Thyroid gland (tissue), 4 donors: Measurements from ENCODE around the gene DPP10.

Experiments used
- POLR2A ChIP-seq, 2 donors: fragments of 450-650 bp; IDR thresholded peaks; one replicate each; pipeline ENCODE4 v1.6.1; 2017; ENCODE audit warnings: antibody characterized with exemption in 2 of 2, mild to moderate bottlenecking in 2 of 2, moderate library complexity in 1 of 2
- TF ChIP-seq, protein P1 (sequence below), 6 experiments: fragments of 200-600 bp in 3 of 6; fragments of 450-650 bp in 3 of 6; sonication (generic) in 3 of 6; IDR thresholded peaks; one replicate each; pipeline ENCODE4 v1.5.1; 2016 to 2019; ENCODE audit warnings: antibody characterized with exemption in 6 of 6, mild to moderate bottlenecking in 2 of 6, inconsistent platforms in 1 of 6, moderate library complexity in 1 of 6

DNA sequence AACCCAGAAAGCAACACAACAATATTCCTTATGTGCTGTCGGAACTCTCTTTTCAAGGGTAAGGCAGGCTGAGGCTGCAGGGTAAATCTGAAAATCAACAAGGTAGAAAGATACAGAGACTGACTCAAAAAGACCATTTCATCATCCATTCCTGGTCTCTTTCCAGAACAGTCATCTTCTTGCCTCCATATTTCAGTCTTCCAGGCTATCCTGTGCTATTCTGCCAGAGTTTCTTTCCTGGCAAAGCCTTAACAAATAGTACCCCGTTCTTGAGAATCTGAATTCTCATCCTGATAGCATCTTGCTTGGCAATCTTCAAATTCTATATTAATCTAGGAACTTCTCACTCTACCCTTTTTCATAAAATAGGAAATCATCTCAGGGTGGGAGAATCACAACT, 15.5 kb downstream of the DPP10 start:
- TF ChIP-seq, protein P1, sequence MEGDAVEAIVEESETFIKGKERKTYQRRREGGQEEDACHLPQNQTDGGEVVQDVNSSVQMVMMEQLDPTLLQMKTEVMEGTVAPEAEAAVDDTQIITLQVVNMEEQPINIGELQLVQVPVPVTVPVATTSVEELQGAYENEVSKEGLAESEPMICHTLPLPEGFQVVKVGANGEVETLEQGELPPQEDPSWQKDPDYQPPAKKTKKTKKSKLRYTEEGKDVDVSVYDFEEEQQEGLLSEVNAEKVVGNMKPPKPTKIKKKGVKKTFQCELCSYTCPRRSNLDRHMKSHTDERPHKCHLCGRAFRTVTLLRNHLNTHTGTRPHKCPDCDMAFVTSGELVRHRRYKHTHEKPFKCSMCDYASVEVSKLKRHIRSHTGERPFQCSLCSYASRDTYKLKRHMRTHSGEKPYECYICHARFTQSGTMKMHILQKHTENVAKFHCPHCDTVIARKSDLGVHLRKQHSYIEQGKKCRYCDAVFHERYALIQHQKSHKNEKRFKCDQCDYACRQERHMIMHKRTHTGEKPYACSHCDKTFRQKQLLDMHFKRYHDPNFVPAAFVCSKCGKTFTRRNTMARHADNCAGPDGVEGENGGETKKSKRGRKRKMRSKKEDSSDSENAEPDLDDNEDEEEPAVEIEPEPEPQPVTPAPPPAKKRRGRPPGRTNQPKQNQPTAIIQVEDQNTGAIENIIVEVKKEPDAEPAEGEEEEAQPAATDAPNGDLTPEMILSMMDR (IDR thresholded peaks at IDR 0.05): no peak
- TF ChIP-seq POLR2A (IDR thresholded peaks at IDR 0.05): no peak
